Esophagus squamous epithelium (tissue), 5 donors: ENCODE data around the gene CAPZA2. TPM values are rescaled to one million over a fixed set of nuclear protein-coding genes. Genes with fewer than 3 reads are reported as not detected.

Experiments
- DNase-seq: peaks from one replicate; lab custom pipeline; 2025; lab: John Stamatoyannopoulos, UW
- H3K27ac ChIP-seq, 4 donors: fragments of 200-600 bp; sonication (generic); one replicate each; pipeline ENCODE4 v1.5.1; 2016 to 2019; ENCODE audit warnings: mild to moderate bottlenecking in 1 of 4
- H3K27me3 ChIP-seq, 4 donors: fragments of 200-600 bp; sonication (generic); 1 replicate in 3 of 4; 2 replicates in 1 of 4; pipeline versions ENCODE4 v1.5.1 to v1.6.0; 2017 to 2021; ENCODE audit warnings: antibody characterized with exemption in 1 of 4
- H3K36me3 ChIP-seq, 3 donors: fragments of 200-600 bp; sonication (generic); one replicate each; pipeline ENCODE4 v1.5.1; 2016 to 2019
- H3K4me1 ChIP-seq, 3 donors: fragments of 200-600 bp; sonication (generic); one replicate each; pipeline ENCODE4 v1.5.1; 2017 to 2019
- H3K4me3 ChIP-seq, 4 donors: fragments of 200-600 bp; sonication (generic); 1 replicate in 3 of 4; 2 replicates in 1 of 4; pipeline ENCODE4 v1.5.1; 2016 to 2019; ENCODE audit warnings: mild to moderate bottlenecking in 2 of 4, moderate library complexity in 1 of 4
- H3K9me3 ChIP-seq, 3 donors: fragments of 200-600 bp; sonication (generic); one replicate each; pipeline ENCODE4 v1.5.1; 2016 to 2019
- CTCF ChIP-seq, 6 experiments: fragments of 450-650 bp in 4 of 6; fragments of 200-600 bp in 2 of 6; sonication (generic) in 2 of 6; IDR thresholded peaks; one replicate each; pipeline ENCODE4 v1.5.1; 2016 to 2019; ENCODE audit warnings: antibody characterized with exemption in 6 of 6, mild to moderate bottlenecking in 4 of 6, moderate library complexity in 4 of 6
- POLR2A ChIP-seq, 4 donors: fragments of 450-650 bp; IDR thresholded peaks; one replicate each; pipeline ENCODE4 v1.6.1; 2017; ENCODE audit warnings: antibody characterized with exemption in 4 of 4, mild to moderate bottlenecking in 4 of 4, moderate library complexity in 3 of 4
- WGBS, 2 donors: methylation state at CpG; one replicate each; pipeline ENCODE4 v1.1.5; 2018; 5-methylcytosine and 5-hydroxymethylcytosine counted together
- intact Hi-C: fragments of 100-400 bp; cut with DNase I; formaldehyde crosslinking; loops from one replicate; pipeline ENCODE4 v1.15.0; 2022
- total RNA-seq, 4 donors: library from RNA; depleted of rRNA; stranded (reverse); fragments of >200 nt; gene quantifications; one replicate each; pipeline ENCODE4 v1.1.0, GENCODE V29; 2016
- donor health status: DM: yes; HTN: yes; CAD: no.

Gene CAPZA2
- total RNA-seq, 4 donors from 2014 or later: 68.7 to 123 (median 84.1) TPM

DNA sequence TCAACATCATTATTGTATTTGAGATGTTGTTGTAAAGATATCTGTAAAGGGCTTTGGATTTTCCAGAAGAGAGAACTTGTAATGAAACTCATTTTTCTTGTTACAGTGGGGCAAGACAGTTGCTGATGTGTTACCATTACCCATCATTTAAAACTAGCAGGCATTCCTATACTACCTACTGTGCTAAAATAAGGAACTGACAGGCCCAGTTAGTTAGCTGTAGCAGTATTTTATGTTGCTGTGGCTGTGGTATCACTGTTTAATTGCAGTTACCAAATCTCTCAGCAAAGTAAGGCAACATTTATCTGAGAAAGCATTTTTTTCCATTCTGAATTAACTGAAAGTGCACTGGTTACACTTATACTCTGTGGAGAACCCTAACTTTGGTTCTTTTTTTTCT lies 100.8 kb downstream of the CAPZA2 start:
- Histone ChIP-seq H3K27me3 (no peaks in the 10 kb centered on the region), H3K36me3 (no peaks in the 10 kb centered on the region), H3K27ac (no peak overlapping the region), H3K4me3 (no peak overlapping the region), H3K4me1 (peaks cover 0 to 6% (median 0%) of the 10 kb centered on the region in 3 donors), H3K9me3 (no peaks in the 10 kb centered on the region)
- no peak for DNase-seq
- TF ChIP-seq POLR2A (IDR thresholded peaks at IDR 0.05): no peak
- TF ChIP-seq CTCF (IDR thresholded peaks at IDR 0.05): no peak
- intact Hi-C loops: no loop called here

DNA sequence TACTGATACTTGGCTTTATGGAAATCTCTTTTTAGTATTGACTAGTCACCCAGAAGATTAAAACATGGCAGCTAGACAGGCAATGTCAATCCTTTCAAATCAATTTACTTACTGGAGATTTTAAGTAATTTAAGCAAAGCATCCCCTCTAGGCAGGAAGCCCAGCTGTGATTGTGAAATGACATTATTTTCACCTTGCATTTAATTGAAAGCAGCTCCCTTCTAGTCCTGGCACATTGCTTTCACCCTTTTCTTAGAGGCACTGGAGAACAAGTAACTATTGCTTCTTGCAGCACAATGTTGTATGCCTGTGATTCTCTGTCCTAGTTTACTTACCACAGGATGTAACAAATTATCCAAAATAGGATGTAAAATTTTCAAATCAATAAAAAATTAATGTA lies 104.2 kb downstream of the CAPZA2 start:
- Histone ChIP-seq H3K27ac (no peak overlapping the region), H3K9me3 (no peaks in the 10 kb centered on the region), H3K27me3 (no peaks in the 10 kb centered on the region), H3K36me3 (no peaks in the 10 kb centered on the region), H3K4me3 (no peak overlapping the region), H3K4me1 (no peaks in the 10 kb centered on the region)
- intact Hi-C loops: no loop called here
- no peak for DNase-seq
- no peak for TF ChIP-seq CTCF (IDR thresholded peaks at IDR 0.05)
- no peak for TF ChIP-seq POLR2A (IDR thresholded peaks at IDR 0.05)

DNA sequence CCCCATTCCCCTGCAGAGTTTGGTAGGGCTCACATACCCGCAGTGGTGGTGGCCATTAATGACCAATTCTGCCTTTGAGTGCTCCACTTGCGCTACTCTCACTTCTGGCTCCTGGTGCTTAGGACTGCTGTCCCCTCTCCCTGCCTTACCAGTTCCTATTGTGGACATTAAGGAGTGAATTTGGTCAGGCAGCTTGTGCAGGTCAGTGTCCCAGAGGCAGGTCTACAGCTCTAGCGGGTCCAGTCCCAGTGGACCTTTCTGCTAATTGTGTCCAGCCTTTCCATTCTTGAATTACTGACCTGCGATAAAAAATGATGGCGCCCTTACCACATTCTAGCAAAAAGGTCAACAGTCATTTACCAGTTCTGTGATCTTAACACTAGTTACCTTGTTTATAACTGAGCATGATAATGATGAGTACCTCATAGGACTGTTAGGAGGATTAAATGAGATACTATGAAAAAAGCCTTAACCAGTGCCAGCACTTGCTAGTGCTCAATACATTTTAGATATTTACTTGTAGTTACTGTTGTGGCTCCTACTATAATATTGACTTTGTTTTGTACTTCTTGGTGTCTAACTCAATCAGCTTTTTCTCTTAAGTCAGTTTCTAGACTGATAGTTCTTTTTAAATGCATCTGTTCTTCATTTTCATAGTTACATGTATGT lies 105.0 kb downstream of the CAPZA2 start:
- DNase-seq: no peak
- TF ChIP-seq CTCF (IDR thresholded peaks at IDR 0.05): no peak
- no peak for TF ChIP-seq POLR2A (IDR thresholded peaks at IDR 0.05)
- Histone ChIP-seq H3K27ac (no peak overlapping the region), H3K4me1 (no peaks in the 10 kb centered on the region), H3K27me3 (no peaks in the 10 kb centered on the region), H3K9me3 (no peaks in the 10 kb centered on the region), H3K36me3 (no peaks in the 10 kb centered on the region), H3K4me3 (no peak overlapping the region)
- intact Hi-C loops: no loop called here
- 87 to 100% methylated on average over 5 of the region's 5 CpGs for WGBS, 2 donors

GRCh38 chr7:116967983-116968382 lies 105.6 kb downstream of the CAPZA2 start:
- Histone ChIP-seq H3K27ac (no peak overlapping the region), H3K4me3 (no peak overlapping the region), H3K36me3 (no peaks in the 10 kb centered on the region), H3K27me3 (no peaks in the 10 kb centered on the region), H3K4me1 (no peaks in the 10 kb centered on the region), H3K9me3 (no peaks in the 10 kb centered on the region)
- TF ChIP-seq POLR2A (IDR thresholded peaks at IDR 0.05): no peak
- no peak for TF ChIP-seq CTCF (IDR thresholded peaks at IDR 0.05)
- intact Hi-C loops: no loop called here
- 83 to 96% methylated on average over 1 of the region's 1 CpG for WGBS, 2 donors
- DNase-seq: no peak

GRCh38 chr7:116968631-116969030 lies 106.2 kb downstream of the CAPZA2 start:
- Histone ChIP-seq H3K9me3 (no peaks in the 10 kb centered on the region), H3K27ac (no peak overlapping the region), H3K36me3 (peaks cover 0 to 3% (median 0%) of the 10 kb centered on the region in 3 donors), H3K27me3 (no peaks in the 10 kb centered on the region), H3K4me1 (no peaks in the 10 kb centered on the region), H3K4me3 (no peak overlapping the region)
- intact Hi-C loops: no loop called here
- DNase-seq: no peak
- TF ChIP-seq CTCF (IDR thresholded peaks at IDR 0.05): no peak
- TF ChIP-seq POLR2A (IDR thresholded peaks at IDR 0.05): no peak
